KBM-7 (cell line): Measurements from ENCODE around the gene CUL7.

Source experiments
- DNase-seq: peaks from one replicate; pipeline ENCODE4 v3.0.0-alpha.2; 2015
- in situ Hi-C: fragments of 300-500 bp; cut with MboI; formaldehyde crosslinking; loops from 2 replicates; pipeline ENCODE4 v1.14.3; 2020; ENCODE audit warnings: low sequenced_read_pairs, low pct_unique_long_range_greater_than_20kb, mixed read lengths

The CUL7 gene

GRCh38 chr6:42993445-42993844 is 60.2 kb downstream of the CUL7 start:
- no peak for DNase-seq
- in situ Hi-C loops = no loop called here

DNA sequence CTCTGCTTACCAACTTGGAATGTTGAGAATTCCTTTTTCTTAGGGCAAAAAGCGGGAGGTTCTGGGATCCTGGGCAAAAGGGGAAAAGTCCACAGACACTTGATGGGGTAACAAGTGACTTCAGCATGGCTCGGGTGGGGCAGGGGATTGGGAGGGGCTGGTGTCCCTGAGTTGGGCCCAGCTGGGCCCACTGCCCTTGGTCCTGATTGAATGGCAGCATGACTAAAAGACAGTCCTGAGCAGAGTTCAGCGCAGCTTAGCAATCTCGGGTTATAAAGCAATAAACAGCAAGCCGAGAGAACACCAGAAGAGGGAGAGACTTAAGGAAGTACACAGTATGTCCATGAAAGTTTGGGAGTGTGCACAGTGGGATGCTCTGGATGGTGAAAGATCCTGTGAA is 63.7 kb downstream of the CUL7 start:
- in situ Hi-C loops = no loop called here
- DNase-seq = no peak

DNA sequence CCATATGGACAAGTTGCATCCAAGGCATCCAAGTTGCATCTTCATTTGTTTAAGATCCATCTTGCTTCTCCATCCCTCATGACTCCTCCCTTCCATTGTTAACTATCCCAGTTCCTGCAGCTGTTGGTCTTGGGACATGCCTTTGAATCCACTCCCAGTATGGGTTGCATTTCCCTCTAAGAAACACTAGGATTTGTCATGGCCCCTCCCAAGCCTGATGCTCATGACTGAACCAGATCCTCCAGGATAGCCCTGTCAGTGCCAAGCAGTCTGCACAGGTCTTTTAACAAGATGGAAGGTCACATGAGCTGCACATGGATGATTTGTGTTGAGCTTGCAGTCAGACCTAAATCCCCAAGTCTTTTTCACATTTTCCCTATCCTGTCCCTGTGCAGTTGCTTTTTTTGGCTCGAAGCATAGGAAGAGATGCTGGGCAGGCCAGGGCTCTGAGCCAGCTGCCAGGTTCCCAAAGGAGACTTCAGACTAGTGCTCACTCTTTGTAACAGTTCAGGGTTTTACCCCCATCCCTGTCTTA is 65.1 kb downstream of the CUL7 start:
- in situ Hi-C loops = no loop called here

More for the DNA sequence above, 65.1 kb downstream of the CUL7 start:
- DNase-seq = no peak
